GM12878 (cell line): ENCODE measurements around the gene IFNAR2. TPM values are rescaled to one million over a fixed set of nuclear protein-coding genes. Genes with fewer than 3 reads are reported as not detected.

ENCODE experiments used
- ATAC-seq: fragments of 200-7000 bp; cut with Tn5 transposase; 3 replicates; pipeline ENCODE4 v1.9.1; 2020; ENCODE audit warnings: mild to moderate bottlenecking, moderate library complexity
- BruUV-seq: library from RNA; stranded (reverse); fragments of 400-500 nt; replicated peaks from 2 replicates; lab custom pipeline; 2021; lab: Mats Ljungman, UMichigan
- CTCF ChIA-PET: fragments of 300-600 bp; sonication (Branson Sonifier 250); formaldehyde crosslinking; extraction: SDS; loops from one replicate; lab custom pipeline; 2021; ENCODE audit warnings: inconsistent platforms; lab: Yijun Ruan, JAX
- POLR2A ChIA-PET: fragments of 350-600 bp; formaldehyde crosslinking; extraction: SDS; loops from one replicate; lab custom pipeline; 2021; ENCODE audit warnings: inconsistent platforms; lab: Charles Lee
- RAD21 ChIA-PET: fragments of 300-600 bp; sonication (Branson Sonifier 250); formaldehyde crosslinking; loops from one replicate; lab custom pipeline; 2023; ENCODE audit warnings: antibody characterized with exemption; ENCODE audit not compliant: unreplicated experiment; lab: Charles Lee
- SMC1A ChIA-PET: fragments of 300-600 bp; sonication (Branson Sonifier 250); formaldehyde crosslinking; loops from one replicate; lab custom pipeline; 2023; ENCODE audit not compliant: unreplicated experiment, uncharacterized antibody; lab: Charles Lee
- DNase-seq: peaks from one replicate; pipeline ENCODE4 v3.0.0-alpha.2; 2011; ENCODE audit warnings: low read depth, low spot score
- FAIRE-seq: peaks from 3 replicates; lab custom pipeline; 2011; peaks lifted over from hg19 to GRCh38; lab: Jason Lieb, UNC
- H2AFZ ChIP-seq: 2 replicates; pipeline ENCODE4 v1.6.0; 2011; ENCODE audit warnings: low read depth, low read length, control low read depth; ENCODE audit not compliant: control insufficient read depth
- H3K27ac ChIP-seq: 2 replicates; pipeline ENCODE4 v1.5.1; 2011; ENCODE audit warnings: control low read depth; ENCODE audit not compliant: control insufficient read depth, insufficient read depth
- H3K27me3 ChIP-seq, 2 experiments: replicated peaks in 1 of 2; 2 replicates each; pipeline versions ENCODE4 v1.6.0 to v1.6.1; 2011; ENCODE audit warnings: low read length in 1 of 2; ENCODE audit not compliant: control insufficient read depth in 2 of 2, insufficient read depth in 2 of 2
- H3K36me3 ChIP-seq, 2 experiments: 2 replicates each; pipeline ENCODE4 v1.5.1; 2011; ENCODE audit warnings: low read length in 1 of 2; ENCODE audit not compliant: control insufficient read depth in 2 of 2, insufficient read depth in 2 of 2
- H3K4me1 ChIP-seq: 2 replicates; pipeline ENCODE4 v1.6.1; 2011; ENCODE audit warnings: mild to moderate bottlenecking, low read length, moderate library complexity, mixed read lengths; ENCODE audit not compliant: control insufficient read depth, insufficient read depth
- H3K4me2 ChIP-seq: 2 replicates; pipeline ENCODE4 v1.6.0; 2011; ENCODE audit warnings: control low read depth; ENCODE audit not compliant: control insufficient read depth, insufficient read depth
- H3K4me3 ChIP-seq: fragments of 200-600 bp; sonication (generic); 2 replicates; pipeline ENCODE4 v1.5.1; 2016
- H3K79me2 ChIP-seq: 2 replicates; pipeline ENCODE4 v1.6.0; 2011; ENCODE audit warnings: low read length; ENCODE audit not compliant: control insufficient read depth, insufficient read depth
- H3K9ac ChIP-seq: 2 replicates; pipeline ENCODE4 v1.8.0; 2011; ENCODE audit warnings: low read length, control low read depth, mixed read lengths; ENCODE audit not compliant: control insufficient read depth, insufficient read depth
- H3K9me3 ChIP-seq: replicated peaks from 3 replicates; pipeline ENCODE4 v1.5.1; 2011; ENCODE audit warnings: mild to moderate bottlenecking, low read length; ENCODE audit not compliant: control insufficient read depth, insufficient read depth
- H4K20me1 ChIP-seq: 2 replicates; pipeline ENCODE4 v1.6.0; 2011; ENCODE audit not compliant: control insufficient read depth, insufficient read depth
- ETV6 ChIP-seq, 2 experiments: fragments of 450-650 bp in 1 of 2; IDR thresholded peaks in 1 of 2; conservative IDR thresholded peaks in 1 of 2; 2 replicates each; pipeline ENCODE4 v1.6.1; 2014; ENCODE audit warnings: antibody characterized with exemption in 1 of 2, borderline replicate concordance in 1 of 2, low read depth in 1 of 2, mild to moderate bottlenecking in 1 of 2, moderate library complexity in 1 of 2
- JUND ChIP-seq: IDR thresholded peaks from 2 replicates; pipeline ENCODE4 v1.6.1; 2012; ENCODE audit warnings: low read depth, mild to moderate bottlenecking, low read length, improper control_type of control experiment, moderate library complexity
- SPI1 ChIP-seq: IDR thresholded peaks from 2 replicates; pipeline ENCODE4 v1.6.1; 2011; ENCODE audit warnings: low read depth, mild to moderate bottlenecking, low read length, moderate library complexity, borderline replicate concordance; ENCODE audit not compliant: insufficient read depth
- WGBS: methylation state at CpG from one replicate; pipeline ENCODE4 v1.1.6; 2016; ENCODE audit warnings: low lambda C conversion rate; ENCODE audit not compliant: insufficient replicate concordance, insufficient coverage; ENCODE audit errors: missing lambda C conversion rate; 5-methylcytosine and 5-hydroxymethylcytosine counted together
- in situ Hi-C: fragments of 300-500 bp; cut with MboI; formaldehyde crosslinking; loops from 9 replicates; pipeline ENCODE4 v1.14.3; 2018; ENCODE audit warnings: mixed read lengths
- intact Hi-C: fragments of 100-400 bp; cut with micrococcal nuclease; formaldehyde crosslinking; loops from one replicate; pipeline ENCODE4 v1.14.2; 2022; ENCODE audit not compliant: unreplicated experiment
- polyA plus RNA-seq, 11 experiments: library from polyadenylated mRNA; depleted of rRNA in 4 of 11; unstranded in 6 of 11; stranded (reverse) in 5 of 11; fragments of >200 nt; fragmentation: Nextera tagmentation in 4 of 11; fragmentation: Illumina TruSeq in 1 of 11; extraction: Ambion mirVana in 4 of 11; extraction: Trizol in 1 of 11; gene quantifications; 1 replicate in 1 of 11; 2 replicates in 10 of 11; pipeline versions ENCODE4 v1.2.1 to v1.2.3, GENCODE V29; 2011 to 2016; ENCODE audit warnings: inconsistent platforms in 2 of 11, missing spikeins in 2 of 11, low read depth in 1 of 11
- total RNA-seq, 4 experiments: library from RNA; depleted of rRNA in 3 of 4; stranded (reverse); fragments of >200 nt in 3 of 4; fragmentation: Illumina TruSeq in 1 of 4; extraction: Trizol in 1 of 4; gene quantifications; 2 replicates each; pipeline versions ENCODE4 v1.2.1 to v1.2.3, GENCODE V29; 2013 to 2021

IFNAR2 gene
- total and polyA plus RNA-seq, 10 of the 15 experiments (the other 5 are each of a cell fraction or from before 2014, with no cell fraction given): 8.5 to 99.7 (median 58.1) TPM

- TF ChIP-seq JUND: no peak
Observed at GRCh38 chr21:33197496-33197895, 32.2 kb upstream of the IFNAR2 start (continued).

GRCh38 chr21:33198346-33199099 is 31.2 kb upstream of the IFNAR2 start:
- in situ Hi-C loops: loop anchor here (5.0 kb wide), 1 partner anchor 366 kb away; no protein-coding TSS in a partner anchor
- no peak for FAIRE-seq
- Histone ChIP-seq H3K79me2 (no peaks in the 10 kb centered on the region), H4K20me1 (no peaks in the 10 kb centered on the region), H3K4me2 (no peak overlapping the region), H3K27ac (no peak overlapping the region), H3K36me3 (no peaks in the 10 kb centered on the region), H3K27me3 (no peaks in the 10 kb centered on the region; a peak in 1 of 4 replicates), H3K4me3 (no peak overlapping the region), H3K4me1 (peaks cover 9% of the 10 kb centered on the region; the same call in 1 of the 2 replicates), H3K9me3 (no peaks in the 10 kb centered on the region), H3K9ac (no peak overlapping the region), H2AFZ (no peak overlapping the region)
- CTCF ChIA-PET: interaction anchor here (0.7 to 10.7 kb wide), 18 partner anchors 66 to 545 kb away, joined by 3 to 319 read pairs (median 14); partner anchors contain the start of genes IFNAR1 and IL10RB
- TF ChIP-seq ETV6 (conservative IDR thresholded peaks at IDR 0.05 in 1 of 2, IDR thresholded peaks at IDR 0.05 in 1 of 2; ENCODE audit: borderline replicate concordance in 1 of 2, low read depth in 1 of 2): no peak
- peak; percentile 37; the same call in 1 of the 2 replicates for TF ChIP-seq SPI1
- RAD21 ChIA-PET: interaction anchor here (1.2 to 3.9 kb wide), 5 partner anchors 126 to 407 kb away, joined by 4 to 47 read pairs (median 14); partner anchors contain the start of gene IFNAR1
- BruUV-seq: no TSS peak
- DNase-seq: no peak
- intact Hi-C loops: loop anchor here (1.0 to 10.0 kb wide), 6 partner anchors 66 to 408 kb away; partner anchors contain the start of gene OLIG1
- SMC1A ChIA-PET: interaction anchor here (0.7 to 3.8 kb wide), 16 partner anchors 8 to 463 kb away, joined by 3 to 62 read pairs (median 3); no protein-coding TSS in a partner anchor
- ATAC-seq: no peak
- WGBS: 38% methylated on average over 9 of the region's 9 CpGs
- POLR2A ChIA-PET: interaction anchor here (0.5 kb wide), 1 partner anchor 106 kb away, joined by 7 read pairs; no protein-coding TSS in a partner anchor
